ENCODE measurements around the gene AP4B1. TPM values are rescaled to one million over a fixed set of nuclear protein-coding genes. Genes with fewer than 3 reads are reported as not detected.

AP4B1 gene
- total RNA-seq, 1 experiment from 2014 or later: 14.2 TPM

DNA sequence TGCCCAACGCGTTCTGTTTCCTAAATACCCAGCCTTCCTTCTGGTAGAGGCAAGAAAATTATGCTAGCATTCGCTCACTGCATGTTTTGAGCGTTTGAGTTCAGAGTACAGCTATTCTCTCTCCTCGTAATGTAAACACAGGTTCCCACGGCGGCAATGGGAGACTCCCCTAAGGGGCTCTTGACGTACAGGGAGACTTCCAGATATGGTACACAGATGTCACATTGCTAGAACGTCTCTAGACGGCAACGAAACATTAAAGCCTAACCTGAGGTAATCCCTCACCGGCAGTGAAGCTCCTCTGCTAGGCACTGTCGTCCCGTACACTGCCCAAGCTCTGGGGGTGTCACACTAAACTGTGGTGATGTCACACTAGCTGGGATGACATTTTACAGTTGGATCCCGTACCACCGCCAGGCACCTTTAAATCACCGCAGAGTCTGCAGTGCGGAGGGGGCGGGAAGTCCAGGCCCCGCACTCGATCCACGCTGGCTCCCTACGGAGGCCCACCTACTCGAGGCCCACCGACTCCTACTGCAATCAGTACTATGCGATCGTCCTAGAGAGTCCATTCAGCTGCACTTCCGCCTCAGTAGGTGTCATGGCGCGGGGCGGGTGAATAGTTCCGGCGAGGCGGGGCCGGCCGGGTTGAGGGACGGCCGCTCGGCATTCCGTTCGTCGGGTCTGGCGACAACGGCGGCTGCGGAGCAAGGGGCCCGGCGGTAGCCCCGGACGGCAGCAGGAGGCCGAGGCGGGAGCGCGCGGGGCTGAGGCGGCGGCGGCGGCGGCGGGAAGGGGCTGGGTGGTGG is 24.5 kb upstream of the AP4B1 start, which contains the start of gene HIPK1:
Gene HIPK1 (plus strand): TSS at position 384 of the 809 bp plus-strand sequence.
- H3K4me1 Mint-ChIP-seq: peaks cover 36% of the 10 kb centered on the region
- H3K36me3 Mint-ChIP-seq: no peaks in the 10 kb centered on the region
- ATAC-seq: peak; percentile 86
- ChIA-PET CTCF (interaction anchor here (0.6 to 3.4 kb wide), 5 partner anchors 10 to 94 kb away, joined by 3 to 19 read pairs (median 3); partner anchors contain the start of genes AP4B1 and DCLRE1B), POLR2A (interaction anchor here (0.6 to 2.7 kb wide), 4 partner anchors 11 to 333 kb away, joined by 3 to 23 read pairs (median 4); partner anchors contain the start of genes AP4B1 and DCLRE1B)
- H3K9me3 Mint-ChIP-seq: no peaks in the 10 kb centered on the region
- peak within 1 kb of the TSS; percentile 93 for H3K4me3 Mint-ChIP-seq
- H3K27me3 Mint-ChIP-seq (ENCODE audit: low read depth): peaks cover 18% of the 10 kb centered on the region
- H3K27ac Mint-ChIP-seq: peak within 1 kb of the TSS; percentile 84
- DNase-seq (ENCODE audit: low spot score): peak; percentile 94
- TF ChIP-seq EMX1 (CRISPR knock-in tag; IDR thresholded peaks at IDR 0.05): no peak
- TF ChIP-seq NFE2L1 (CRISPR knock-in tag; IDR thresholded peaks at IDR 0.05): no peak
- TF ChIP-seq, protein P1, sequence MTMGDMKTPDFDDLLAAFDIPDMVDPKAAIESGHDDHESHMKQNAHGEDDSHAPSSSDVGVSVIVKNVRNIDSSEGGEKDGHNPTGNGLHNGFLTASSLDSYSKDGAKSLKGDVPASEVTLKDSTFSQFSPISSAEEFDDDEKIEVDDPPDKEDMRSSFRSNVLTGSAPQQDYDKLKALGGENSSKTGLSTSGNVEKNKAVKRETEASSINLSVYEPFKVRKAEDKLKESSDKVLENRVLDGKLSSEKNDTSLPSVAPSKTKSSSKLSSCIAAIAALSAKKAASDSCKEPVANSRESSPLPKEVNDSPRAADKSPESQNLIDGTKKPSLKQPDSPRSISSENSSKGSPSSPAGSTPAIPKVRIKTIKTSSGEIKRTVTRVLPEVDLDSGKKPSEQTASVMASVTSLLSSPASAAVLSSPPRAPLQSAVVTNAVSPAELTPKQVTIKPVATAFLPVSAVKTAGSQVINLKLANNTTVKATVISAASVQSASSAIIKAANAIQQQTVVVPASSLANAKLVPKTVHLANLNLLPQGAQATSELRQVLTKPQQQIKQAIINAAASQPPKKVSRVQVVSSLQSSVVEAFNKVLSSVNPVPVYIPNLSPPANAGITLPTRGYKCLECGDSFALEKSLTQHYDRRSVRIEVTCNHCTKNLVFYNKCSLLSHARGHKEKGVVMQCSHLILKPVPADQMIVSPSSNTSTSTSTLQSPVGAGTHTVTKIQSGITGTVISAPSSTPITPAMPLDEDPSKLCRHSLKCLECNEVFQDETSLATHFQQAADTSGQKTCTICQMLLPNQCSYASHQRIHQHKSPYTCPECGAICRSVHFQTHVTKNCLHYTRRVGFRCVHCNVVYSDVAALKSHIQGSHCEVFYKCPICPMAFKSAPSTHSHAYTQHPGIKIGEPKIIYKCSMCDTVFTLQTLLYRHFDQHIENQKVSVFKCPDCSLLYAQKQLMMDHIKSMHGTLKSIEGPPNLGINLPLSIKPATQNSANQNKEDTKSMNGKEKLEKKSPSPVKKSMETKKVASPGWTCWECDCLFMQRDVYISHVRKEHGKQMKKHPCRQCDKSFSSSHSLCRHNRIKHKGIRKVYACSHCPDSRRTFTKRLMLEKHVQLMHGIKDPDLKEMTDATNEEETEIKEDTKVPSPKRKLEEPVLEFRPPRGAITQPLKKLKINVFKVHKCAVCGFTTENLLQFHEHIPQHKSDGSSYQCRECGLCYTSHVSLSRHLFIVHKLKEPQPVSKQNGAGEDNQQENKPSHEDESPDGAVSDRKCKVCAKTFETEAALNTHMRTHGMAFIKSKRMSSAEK (CRISPR knock-in tag; IDR thresholded peaks at IDR 0.05; ENCODE audit: borderline replicate concordance): no peak
- TF ChIP-seq ZNF263 (CRISPR knock-in tag; IDR thresholded peaks at IDR 0.05; ENCODE audit: low read depth): no peak
- TF ChIP-seq TCF7 (CRISPR knock-in tag; IDR thresholded peaks at IDR 0.05; ENCODE audit: low read depth): no peak
- TF ChIP-seq IRF2 (CRISPR knock-in tag; IDR thresholded peaks at IDR 0.05; ENCODE audit: borderline replicate concordance, low read depth): no peak
- TF ChIP-seq SP1 (CRISPR knock-in tag; conservative IDR thresholded peaks at IDR 0.05): peak; percentile 96
- no peak for TF ChIP-seq ZNF416 (CRISPR knock-in tag; IDR thresholded peaks at IDR 0.05)
- TF ChIP-seq, protein P2, sequence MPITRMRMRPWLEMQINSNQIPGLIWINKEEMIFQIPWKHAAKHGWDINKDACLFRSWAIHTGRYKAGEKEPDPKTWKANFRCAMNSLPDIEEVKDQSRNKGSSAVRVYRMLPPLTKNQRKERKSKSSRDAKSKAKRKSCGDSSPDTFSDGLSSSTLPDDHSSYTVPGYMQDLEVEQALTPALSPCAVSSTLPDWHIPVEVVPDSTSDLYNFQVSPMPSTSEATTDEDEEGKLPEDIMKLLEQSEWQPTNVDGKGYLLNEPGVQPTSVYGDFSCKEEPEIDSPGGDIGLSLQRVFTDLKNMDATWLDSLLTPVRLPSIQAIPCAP (CRISPR knock-in tag; IDR thresholded peaks at IDR 0.05): no peak
- TF ChIP-seq, protein P3, sequence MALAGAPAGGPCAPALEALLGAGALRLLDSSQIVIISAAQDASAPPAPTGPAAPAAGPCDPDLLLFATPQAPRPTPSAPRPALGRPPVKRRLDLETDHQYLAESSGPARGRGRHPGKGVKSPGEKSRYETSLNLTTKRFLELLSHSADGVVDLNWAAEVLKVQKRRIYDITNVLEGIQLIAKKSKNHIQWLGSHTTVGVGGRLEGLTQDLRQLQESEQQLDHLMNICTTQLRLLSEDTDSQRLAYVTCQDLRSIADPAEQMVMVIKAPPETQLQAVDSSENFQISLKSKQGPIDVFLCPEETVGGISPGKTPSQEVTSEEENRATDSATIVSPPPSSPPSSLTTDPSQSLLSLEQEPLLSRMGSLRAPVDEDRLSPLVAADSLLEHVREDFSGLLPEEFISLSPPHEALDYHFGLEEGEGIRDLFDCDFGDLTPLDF (CRISPR knock-in tag; IDR thresholded peaks at IDR 0.05): no peak
- no peak for TF ChIP-seq TP53 (CRISPR knock-in tag; IDR thresholded peaks at IDR 0.05)
- TF ChIP-seq CREM (CRISPR knock-in tag; IDR thresholded peaks at IDR 0.05): peak; percentile 86
- peak; percentile 92 for TF ChIP-seq TEAD1 (CRISPR knock-in tag; IDR thresholded peaks at IDR 0.05)
- no peak for TF ChIP-seq JAZF1 (CRISPR knock-in tag; IDR thresholded peaks at IDR 0.05)
- TF ChIP-seq MXD4 (CRISPR knock-in tag; IDR thresholded peaks at IDR 0.05; ENCODE audit: borderline replicate concordance): no peak
- no peak for TF ChIP-seq ZBTB21 (CRISPR knock-in tag; IDR thresholded peaks at IDR 0.05; ENCODE audit: borderline replicate concordance)
- TF ChIP-seq, protein P4, sequence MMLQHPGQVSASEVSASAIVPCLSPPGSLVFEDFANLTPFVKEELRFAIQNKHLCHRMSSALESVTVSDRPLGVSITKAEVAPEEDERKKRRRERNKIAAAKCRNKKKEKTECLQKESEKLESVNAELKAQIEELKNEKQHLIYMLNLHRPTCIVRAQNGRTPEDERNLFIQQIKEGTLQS (CRISPR knock-in tag; conservative IDR thresholded peaks at IDR 0.05): no peak
- no peak for TF ChIP-seq ZNF121 (CRISPR knock-in tag; IDR thresholded peaks at IDR 0.05)
- TF ChIP-seq, protein P5, sequence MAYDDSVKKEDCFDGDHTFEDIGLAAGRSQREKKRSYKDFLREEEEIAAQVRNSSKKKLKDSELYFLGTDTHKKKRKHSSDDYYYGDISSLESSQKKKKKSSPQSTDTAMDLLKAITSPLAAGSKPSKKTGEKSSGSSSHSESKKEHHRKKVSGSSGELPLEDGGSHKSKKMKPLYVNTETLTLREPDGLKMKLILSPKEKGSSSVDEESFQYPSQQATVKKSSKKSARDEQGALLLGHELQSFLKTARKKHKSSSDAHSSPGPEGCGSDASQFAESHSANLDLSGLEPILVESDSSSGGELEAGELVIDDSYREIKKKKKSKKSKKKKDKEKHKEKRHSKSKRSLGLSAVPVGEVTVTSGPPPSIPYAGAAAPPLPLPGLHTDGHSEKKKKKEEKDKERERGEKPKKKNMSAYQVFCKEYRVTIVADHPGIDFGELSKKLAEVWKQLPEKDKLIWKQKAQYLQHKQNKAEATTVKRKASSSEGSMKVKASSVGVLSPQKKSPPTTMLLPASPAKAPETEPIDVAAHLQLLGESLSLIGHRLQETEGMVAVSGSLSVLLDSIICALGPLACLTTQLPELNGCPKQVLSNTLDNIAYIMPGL (CRISPR knock-in tag; IDR thresholded peaks at IDR 0.05): peak; percentile 83
- TF ChIP-seq SOX15 (CRISPR knock-in tag; IDR thresholded peaks at IDR 0.05): no peak
- TF ChIP-seq, protein P6, sequence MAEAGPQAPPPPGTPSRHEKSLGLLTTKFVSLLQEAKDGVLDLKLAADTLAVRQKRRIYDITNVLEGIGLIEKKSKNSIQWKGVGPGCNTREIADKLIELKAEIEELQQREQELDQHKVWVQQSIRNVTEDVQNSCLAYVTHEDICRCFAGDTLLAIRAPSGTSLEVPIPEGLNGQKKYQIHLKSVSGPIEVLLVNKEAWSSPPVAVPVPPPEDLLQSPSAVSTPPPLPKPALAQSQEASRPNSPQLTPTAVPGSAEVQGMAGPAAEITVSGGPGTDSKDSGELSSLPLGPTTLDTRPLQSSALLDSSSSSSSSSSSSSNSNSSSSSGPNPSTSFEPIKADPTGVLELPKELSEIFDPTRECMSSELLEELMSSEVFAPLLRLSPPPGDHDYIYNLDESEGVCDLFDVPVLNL (CRISPR knock-in tag; IDR thresholded peaks at IDR 0.05; ENCODE audit: borderline replicate concordance, low read depth): no peak
- no peak for TF ChIP-seq ZNF423 (CRISPR knock-in tag; IDR thresholded peaks at IDR 0.05)
- TF ChIP-seq, protein P7, sequence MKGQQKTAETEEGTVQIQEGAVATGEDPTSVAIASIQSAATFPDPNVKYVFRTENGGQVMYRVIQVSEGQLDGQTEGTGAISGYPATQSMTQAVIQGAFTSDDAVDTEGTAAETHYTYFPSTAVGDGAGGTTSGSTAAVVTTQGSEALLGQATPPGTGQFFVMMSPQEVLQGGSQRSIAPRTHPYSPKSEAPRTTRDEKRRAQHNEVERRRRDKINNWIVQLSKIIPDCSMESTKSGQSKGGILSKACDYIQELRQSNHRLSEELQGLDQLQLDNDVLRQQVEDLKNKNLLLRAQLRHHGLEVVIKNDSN (CRISPR knock-in tag; IDR thresholded peaks at IDR 0.05): no peak
- TF ChIP-seq, protein P8, sequence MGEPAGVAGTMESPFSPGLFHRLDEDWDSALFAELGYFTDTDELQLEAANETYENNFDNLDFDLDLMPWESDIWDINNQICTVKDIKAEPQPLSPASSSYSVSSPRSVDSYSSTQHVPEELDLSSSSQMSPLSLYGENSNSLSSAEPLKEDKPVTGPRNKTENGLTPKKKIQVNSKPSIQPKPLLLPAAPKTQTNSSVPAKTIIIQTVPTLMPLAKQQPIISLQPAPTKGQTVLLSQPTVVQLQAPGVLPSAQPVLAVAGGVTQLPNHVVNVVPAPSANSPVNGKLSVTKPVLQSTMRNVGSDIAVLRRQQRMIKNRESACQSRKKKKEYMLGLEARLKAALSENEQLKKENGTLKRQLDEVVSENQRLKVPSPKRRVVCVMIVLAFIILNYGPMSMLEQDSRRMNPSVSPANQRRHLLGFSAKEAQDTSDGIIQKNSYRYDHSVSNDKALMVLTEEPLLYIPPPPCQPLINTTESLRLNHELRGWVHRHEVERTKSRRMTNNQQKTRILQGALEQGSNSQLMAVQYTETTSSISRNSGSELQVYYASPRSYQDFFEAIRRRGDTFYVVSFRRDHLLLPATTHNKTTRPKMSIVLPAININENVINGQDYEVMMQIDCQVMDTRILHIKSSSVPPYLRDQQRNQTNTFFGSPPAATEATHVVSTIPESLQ (CRISPR knock-in tag; IDR thresholded peaks at IDR 0.05): no peak
- TF ChIP-seq ZNF317 (CRISPR knock-in tag; IDR thresholded peaks at IDR 0.05; ENCODE audit: borderline replicate concordance, low read depth): no peak
